CD14-positive monocyte (primary cell): ENCODE data around the gene KRT79. TPM values are rescaled to one million over a fixed set of nuclear protein-coding genes. Genes with fewer than 3 reads are reported as not detected.
A peak's percentile ranks its signal among the peaks of the same experiment; 100 is the strongest.

Source experiments
- DNase-seq, 3 donors: peaks; one replicate each; pipeline ENCODE4 v3.0.0-alpha.2; 2011 to 2022
- H2AFZ ChIP-seq: 2 replicates; pipeline ENCODE4 v1.6.0; 2012; ENCODE audit warnings: mild to moderate bottlenecking, low read depth, low read length, inconsistent platforms; ENCODE audit not compliant: insufficient read depth, poor library complexity, severe bottlenecking
- H3K27ac ChIP-seq, 2 donors: 1 replicate in 1 of 2; 2 replicates in 1 of 2; pipeline ENCODE4 v1.5.1; 2012 to 2013; ENCODE audit warnings: low read length in 2 of 2, control low read depth in 1 of 2, inconsistent platforms in 1 of 2, low read depth in 1 of 2, mild to moderate bottlenecking in 1 of 2
- H3K27me3 ChIP-seq, 2 donors: one replicate each; pipeline versions ENCODE4 v1.6.0 to v1.6.1; 2011 to 2013; ENCODE audit warnings: low read length in 2 of 2; ENCODE audit not compliant: control insufficient read depth in 2 of 2, insufficient read depth in 2 of 2
- H3K36me3 ChIP-seq, 2 donors: replicated peaks in 1 of 2; 1 replicate in 1 of 2; 2 replicates in 1 of 2; pipeline versions ENCODE4 v1.5.1 to v1.6.1; 2012 to 2013; ENCODE audit warnings: low read length in 2 of 2, control low read depth in 1 of 2, inconsistent platforms in 1 of 2, mild to moderate bottlenecking in 1 of 2; ENCODE audit not compliant: insufficient read depth in 2 of 2, control insufficient read depth in 1 of 2
- H3K4me1 ChIP-seq, 2 donors: 1 replicate in 1 of 2; 2 replicates in 1 of 2; pipeline versions ENCODE4 v1.5.1 to v1.6.1; 2012 to 2013; ENCODE audit warnings: low read length in 2 of 2, control low read depth in 1 of 2, inconsistent platforms in 1 of 2, mild to moderate bottlenecking in 1 of 2, moderate library complexity in 1 of 2; ENCODE audit not compliant: insufficient read depth in 2 of 2, control insufficient read depth in 1 of 2
- H3K4me2 ChIP-seq: replicated peaks from 2 replicates; pipeline ENCODE3; 2012; ENCODE audit warnings: low read length, moderate library complexity, mild to moderate bottlenecking; ENCODE audit not compliant: poor library complexity, severe bottlenecking; ENCODE audit errors: extremely low read depth
- H3K4me3 ChIP-seq, 3 experiments: fragments of 200-600 bp in 1 of 3; sonication (generic) in 1 of 3; replicated peaks in 1 of 3; 1 replicate in 2 of 3; 2 replicates in 1 of 3; pipeline ENCODE4 v1.5.1; 2011 to 2013; ENCODE audit warnings: low read length in 3 of 3, mild to moderate bottlenecking in 3 of 3, control low read depth in 2 of 3, low read depth in 2 of 3, inconsistent platforms in 1 of 3, moderate library complexity in 1 of 3
- H3K79me2 ChIP-seq: 2 replicates; pipeline ENCODE4 v1.6.0; 2012; ENCODE audit warnings: mild to moderate bottlenecking, control low read depth, inconsistent platforms, low read length, moderate library complexity; ENCODE audit not compliant: insufficient read depth
- H3K9ac ChIP-seq: 2 replicates; pipeline ENCODE4 v1.6.0; 2017; ENCODE audit warnings: low read length, mild to moderate bottlenecking; ENCODE audit not compliant: insufficient read depth, poor library complexity, severe bottlenecking
- H3K9me3 ChIP-seq, 2 donors: replicated peaks in 1 of 2; 1 replicate in 1 of 2; 2 replicates in 1 of 2; pipeline versions ENCODE4 v1.5.1 to v1.6.1; 2012 to 2013; ENCODE audit warnings: low read length in 2 of 2, control low read depth in 1 of 2; ENCODE audit not compliant: control insufficient read depth in 1 of 2, insufficient read depth in 1 of 2
- H4K20me1 ChIP-seq: 2 replicates; pipeline ENCODE4 v1.6.0; 2012; ENCODE audit warnings: mild to moderate bottlenecking, low read length, control low read depth, moderate library complexity; ENCODE audit not compliant: insufficient read depth
- H3K27ac Mint-ChIP-seq, 7 donors: one replicate each; pipeline ENCODE4 v1.8.0; 2020; ENCODE audit warnings: mild to moderate bottlenecking in 7 of 7, mixed read lengths in 7 of 7, moderate library complexity in 6 of 7, inconsistent platforms in 2 of 7
- H3K27me3 Mint-ChIP-seq, 3 donors: one replicate each; pipeline ENCODE4 v1.8.0; 2021 to 2022; ENCODE audit warnings: low read depth in 3 of 3, mild to moderate bottlenecking in 3 of 3, mixed read lengths in 3 of 3, moderate library complexity in 3 of 3, inconsistent platforms in 1 of 3
- H3K36me3 Mint-ChIP-seq, 2 donors: one replicate each; pipeline ENCODE4 v1.8.0; 2020; ENCODE audit warnings: mixed read lengths in 2 of 2, inconsistent platforms in 1 of 2, mild to moderate bottlenecking in 1 of 2
- H3K4me1 Mint-ChIP-seq: one replicate; pipeline ENCODE4 v1.8.0; 2020; ENCODE audit warnings: mild to moderate bottlenecking, mixed read lengths
- H3K4me3 Mint-ChIP-seq, 2 donors: one replicate each; pipeline ENCODE4 v1.8.0; 2020; ENCODE audit warnings: mild to moderate bottlenecking in 2 of 2, mixed read lengths in 2 of 2, moderate library complexity in 1 of 2
- H3K9me3 Mint-ChIP-seq, 7 donors: one replicate each; pipeline ENCODE4 v1.8.0; 2020 to 2022; ENCODE audit warnings: mixed read lengths in 7 of 7, mild to moderate bottlenecking in 6 of 7, moderate library complexity in 6 of 7, inconsistent platforms in 2 of 7
- WGBS: methylation state at CpG from one replicate; pipeline ENCODE4 v1.1.5; 2013; ENCODE audit warnings: missing lambda C conversion rate; ENCODE audit not compliant: insufficient coverage; 5-methylcytosine and 5-hydroxymethylcytosine counted together
- intact Hi-C, 2 donors: fragments of 100-400 bp; cut with micrococcal nuclease; formaldehyde crosslinking; loops; one replicate each; pipeline versions ENCODE4 v1.15.0 to v1.15.1; 2023
- polyA plus RNA-seq, 3 donors: library from polyadenylated mRNA; depleted of rRNA in 1 of 3; unstranded in 2 of 3; stranded (reverse) in 1 of 3; fragments of 300-500 nt in 2 of 3; fragments of >200 nt in 1 of 3; fragmentation: Illumina TruSeq in 2 of 3; gene quantifications; 1 replicate in 2 of 3; 2 replicates in 1 of 3; pipeline ENCODE4 v1.2.3, GENCODE V29; 2012 to 2021
- TF ChIP-seq, protein P1 (sequence below): fragments of 200-600 bp; IDR thresholded peaks from one replicate; pipeline ENCODE4 v1.8.0; 2022; ENCODE audit warnings: antibody characterized with exemption, mild to moderate bottlenecking

KRT79 gene
- polyA plus RNA-seq, 3 donors, result not detected

GRCh38 chr12:52820521-52820920, 13.6 kb downstream of the KRT79 start:
- Histone ChIP-seq H3K27ac (no peak overlapping the region), H3K36me3 (no peaks in the 10 kb centered on the region), H2AFZ (no peak overlapping the region), H3K27me3 (no peaks in the 10 kb centered on the region), H3K79me2 (no peaks in the 10 kb centered on the region), H3K9ac (no peak overlapping the region), H3K9me3 (no peaks in the 10 kb centered on the region), H3K4me2 (no peak overlapping the region), H4K20me1 (no peaks in the 10 kb centered on the region), H3K4me1 (no peaks in the 10 kb centered on the region), H3K4me3 (no peak overlapping the region)
- no peaks in the 10 kb centered on the region for H3K36me3 Mint-ChIP-seq
- intact Hi-C loops, result no loop called here
- TF ChIP-seq, protein P1, sequence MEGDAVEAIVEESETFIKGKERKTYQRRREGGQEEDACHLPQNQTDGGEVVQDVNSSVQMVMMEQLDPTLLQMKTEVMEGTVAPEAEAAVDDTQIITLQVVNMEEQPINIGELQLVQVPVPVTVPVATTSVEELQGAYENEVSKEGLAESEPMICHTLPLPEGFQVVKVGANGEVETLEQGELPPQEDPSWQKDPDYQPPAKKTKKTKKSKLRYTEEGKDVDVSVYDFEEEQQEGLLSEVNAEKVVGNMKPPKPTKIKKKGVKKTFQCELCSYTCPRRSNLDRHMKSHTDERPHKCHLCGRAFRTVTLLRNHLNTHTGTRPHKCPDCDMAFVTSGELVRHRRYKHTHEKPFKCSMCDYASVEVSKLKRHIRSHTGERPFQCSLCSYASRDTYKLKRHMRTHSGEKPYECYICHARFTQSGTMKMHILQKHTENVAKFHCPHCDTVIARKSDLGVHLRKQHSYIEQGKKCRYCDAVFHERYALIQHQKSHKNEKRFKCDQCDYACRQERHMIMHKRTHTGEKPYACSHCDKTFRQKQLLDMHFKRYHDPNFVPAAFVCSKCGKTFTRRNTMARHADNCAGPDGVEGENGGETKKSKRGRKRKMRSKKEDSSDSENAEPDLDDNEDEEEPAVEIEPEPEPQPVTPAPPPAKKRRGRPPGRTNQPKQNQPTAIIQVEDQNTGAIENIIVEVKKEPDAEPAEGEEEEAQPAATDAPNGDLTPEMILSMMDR, result no peak
- H3K27me3 Mint-ChIP-seq, result peaks cover 2 to 9% (median 3%) of the 10 kb centered on the region in 3 donors
- H3K4me1 Mint-ChIP-seq, result no peaks in the 10 kb centered on the region
- H3K4me3 Mint-ChIP-seq, result no peak overlapping the region
- DNase-seq, result no peak
- H3K27ac Mint-ChIP-seq, result peak overlapping the region in 1 of 7 donors; percentile 19
- 100% methylated on average over 3 of the region's 6 CpGs for WGBS
- no peaks in the 10 kb centered on the region for H3K9me3 Mint-ChIP-seq

DNA sequence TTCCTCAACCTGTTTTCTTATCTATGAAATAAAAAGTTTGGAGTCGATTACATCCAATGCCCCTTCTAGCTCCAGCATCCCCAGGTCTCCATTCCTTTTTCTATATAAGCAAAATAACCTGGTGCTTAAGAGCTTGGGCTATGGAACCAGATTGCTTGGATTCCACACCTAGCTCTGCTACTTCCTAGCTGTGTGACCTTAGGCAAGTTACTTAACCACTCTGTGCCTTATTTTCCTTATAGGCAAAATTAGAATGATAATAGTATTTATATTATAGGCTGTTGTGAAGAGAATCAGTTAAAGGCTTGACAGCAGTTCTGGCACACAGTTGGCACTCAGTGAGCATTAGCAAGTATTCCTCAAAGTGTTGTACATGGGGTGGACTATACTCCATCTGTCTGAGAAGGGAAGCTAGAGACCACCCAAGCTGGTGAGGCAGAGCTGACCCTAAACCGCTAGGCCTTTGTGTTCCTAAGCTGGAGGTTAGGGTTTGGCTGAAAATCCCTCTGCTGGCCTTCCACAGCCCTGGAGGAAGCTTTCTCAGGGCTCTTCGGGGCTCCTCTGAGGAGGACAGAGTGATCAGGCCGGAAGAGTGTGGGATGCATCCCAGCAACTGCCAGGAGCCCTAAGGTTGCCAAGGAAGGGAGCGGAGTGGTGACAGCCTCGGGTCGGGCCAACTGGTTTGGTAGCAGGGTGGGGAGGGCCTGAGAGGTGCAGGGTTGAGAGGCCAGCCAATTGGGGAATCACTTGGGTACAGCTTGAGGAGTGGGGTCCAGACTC, 14.2 kb downstream of the KRT79 start:
- H3K27ac ChIP-seq, result no peak overlapping the region
- no peaks in the 10 kb centered on the region for H3K36me3 Mint-ChIP-seq
- no peak for DNase-seq
- H3K4me1 ChIP-seq, result no peaks in the 10 kb centered on the region
- no peaks in the 10 kb centered on the region for H3K9me3 ChIP-seq
- peaks cover 2 to 9% (median 3%) of the 10 kb centered on the region in 3 donors for H3K27me3 Mint-ChIP-seq
- no peak overlapping the region for H3K4me2 ChIP-seq
- TF ChIP-seq, protein P1, result no peak
- no peak overlapping the region for H3K4me3 Mint-ChIP-seq
- H3K9me3 Mint-ChIP-seq, result no peaks in the 10 kb centered on the region
- peak overlapping the region in 1 of 7 donors; percentile 19 for H3K27ac Mint-ChIP-seq
- H3K27me3 ChIP-seq, result no peaks in the 10 kb centered on the region
- no peak overlapping the region for H3K9ac ChIP-seq
- H3K4me3 ChIP-seq, result no peak overlapping the region
- no peaks in the 10 kb centered on the region for H3K36me3 ChIP-seq
- intact Hi-C loops, result no loop called here
- WGBS, result 86% methylated on average over 5 of the region's 7 CpGs
- H4K20me1 ChIP-seq, result no peaks in the 10 kb centered on the region
- no peaks in the 10 kb centered on the region for H3K79me2 ChIP-seq
- no peaks in the 10 kb centered on the region for H3K4me1 Mint-ChIP-seq
- no peak overlapping the region for H2AFZ ChIP-seq
